Stomach (tissue), 9 donors: ENCODE results near the gene CRYBB1. TPM values are rescaled to one million over a fixed set of nuclear protein-coding genes. Genes with fewer than 3 reads are reported as not detected.

Experiments used
- DNase-seq, 2 donors: peaks; one replicate each; pipeline versions ENCODE4 v3.0.0 to v3.0.0-alpha.2; 2013 to 2019
- H3K27ac ChIP-seq, 5 donors: fragments of 200-600 bp in 4 of 5; sonication (generic) in 4 of 5; one replicate each; pipeline ENCODE4 v1.5.1; 2013 to 2019; ENCODE audit warnings: mild to moderate bottlenecking in 1 of 5, moderate library complexity in 1 of 5
- H3K27me3 ChIP-seq, 3 donors: fragments of 200-600 bp; sonication (generic); one replicate each; pipeline ENCODE4 v1.5.1; 2017 to 2019; ENCODE audit warnings: mixed run types in 1 of 3
- H3K36me3 ChIP-seq, 4 donors: fragments of 200-600 bp; sonication (generic); 1 replicate in 3 of 4; 2 replicates in 1 of 4; pipeline ENCODE4 v1.5.1; 2016 to 2019
- H3K4me1 ChIP-seq, 4 donors: fragments of 200-600 bp; sonication (generic); one replicate each; pipeline ENCODE4 v1.5.1; 2016 to 2019
- H3K4me3 ChIP-seq, 4 donors: fragments of 200-600 bp; sonication (generic) in 3 of 4; one replicate each; pipeline ENCODE4 v1.5.1; 2016 to 2019; ENCODE audit warnings: mild to moderate bottlenecking in 1 of 4
- H3K9me3 ChIP-seq, 4 donors: fragments of 200-600 bp; sonication (generic); one replicate each; pipeline ENCODE4 v1.5.1; 2016 to 2019
- EP300 ChIP-seq: sonication (generic); formaldehyde crosslinking; IDR thresholded peaks from one replicate; pipeline ENCODE4 v1.6.1; 2017; ENCODE audit warnings: antibody characterized with exemption
- POLR2A ChIP-seq, 4 donors: fragments of 450-650 bp; IDR thresholded peaks; one replicate each; pipeline ENCODE4 v1.6.1; 2016; ENCODE audit warnings: antibody characterized with exemption in 4 of 4, control low read depth in 2 of 4, mild to moderate bottlenecking in 1 of 4, moderate library complexity in 1 of 4
- POLR2AphosphoS5 ChIP-seq, 3 donors: sonication (generic); formaldehyde crosslinking; IDR thresholded peaks; one replicate each; pipeline ENCODE4 v1.6.1; 2016; ENCODE audit warnings: antibody characterized with exemption in 3 of 3
- WGBS, 5 donors: extraction: QIAGEN DNeasy Blood & Tissue Kit in 3 of 5; methylation state at CpG; one replicate each; pipeline versions ENCODE4 v1.1.5 to v1.1.7; 2013 to 2018; 5-methylcytosine and 5-hydroxymethylcytosine counted together
- intact Hi-C: fragments of 100-400 bp; cut with DNase I; formaldehyde crosslinking; loops from one replicate; pipeline ENCODE4 v1.15.1; 2023; ENCODE audit warnings: low total_unique reads
- polyA plus RNA-seq, 3 donors: library from polyadenylated mRNA; stranded (reverse); fragments of 200-250 nt; gene quantifications; one replicate each; pipeline ENCODE4 v1.2.3, GENCODE V29; 2013
- total RNA-seq, 5 donors: library from RNA; depleted of rRNA; stranded (reverse); fragments of >200 nt; gene quantifications; one replicate each; pipeline versions ENCODE4 v1.1.0 to v1.2.3, GENCODE V29; 2014 to 2016
- TF ChIP-seq, protein P1 (sequence below), 7 experiments: fragments of 450-650 bp in 4 of 7; fragments of 200-600 bp in 3 of 7; sonication (generic) in 3 of 7; IDR thresholded peaks; one replicate each; pipeline ENCODE4 v1.5.1; 2016 to 2019; ENCODE audit warnings: antibody characterized with exemption in 7 of 7, control low read depth in 2 of 7, mild to moderate bottlenecking in 1 of 7
- donor health status: healthy with polysubstance abuse.
- donor health status: Bipolar disorder and iron deficiency.
- donor health status: healthy.

CRYBB1 gene
- total and polyA plus RNA-seq, 8 donors = 0.20 to 1.2 (median 0.62) TPM; not detected in 4

- intact Hi-C loops = no loop called here
These were observed 54.8 kb downstream of the CRYBB1 start for GRCh38 chr22:26563022-26563421.

DNA sequence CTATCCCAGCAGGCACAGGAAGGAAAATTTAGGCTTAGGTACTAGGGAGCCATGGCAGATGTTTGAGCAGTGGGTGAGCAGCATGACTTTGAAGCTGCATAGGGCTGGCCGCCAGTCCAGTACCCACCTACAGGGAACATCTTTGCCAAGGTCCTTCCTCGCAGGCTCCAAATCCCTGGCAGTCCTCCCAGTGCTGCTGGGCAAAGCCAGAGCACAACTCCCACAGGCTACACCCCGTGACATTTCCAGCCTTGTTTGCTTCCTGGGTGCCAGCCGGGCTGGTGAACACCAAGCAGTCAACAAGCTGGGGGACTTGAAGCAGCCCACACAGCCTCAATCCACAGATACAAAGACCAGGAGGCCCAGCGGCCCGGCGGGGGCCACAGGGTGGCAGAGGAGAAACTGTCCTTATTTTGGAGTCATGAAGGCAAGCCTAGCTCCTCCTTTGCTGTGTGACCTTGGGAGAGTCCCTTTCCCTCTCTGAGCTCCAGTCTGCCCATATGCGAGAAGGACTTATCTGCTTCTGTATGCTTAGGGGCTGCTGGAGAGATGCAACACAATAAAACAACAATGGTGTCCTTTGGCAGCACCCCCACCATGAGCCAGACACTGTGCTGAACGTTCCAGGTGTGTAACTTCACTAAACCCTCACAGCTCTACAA lies 55.9 kb downstream of the CRYBB1 start:
- H3K4me1 ChIP-seq = peaks cover 4 to 6% (median 5%) of the 10 kb centered on the region in 4 donors
- H3K36me3 ChIP-seq = peaks cover 0 to 16% (median 4%) of the 10 kb centered on the region in 4 donors
- peak in 1 of 2 donors; percentile 58 for DNase-seq
- no peak overlapping the region for H3K4me3 ChIP-seq
- H3K27me3 ChIP-seq = no peaks in the 10 kb centered on the region
- no peaks in the 10 kb centered on the region for H3K9me3 ChIP-seq
- WGBS, 5 donors = 46 to 64% (median 61%) methylated on average over 7 to 9 of the region's 9 CpGs
- intact Hi-C loops = no loop called here
- TF ChIP-seq, protein P1, sequence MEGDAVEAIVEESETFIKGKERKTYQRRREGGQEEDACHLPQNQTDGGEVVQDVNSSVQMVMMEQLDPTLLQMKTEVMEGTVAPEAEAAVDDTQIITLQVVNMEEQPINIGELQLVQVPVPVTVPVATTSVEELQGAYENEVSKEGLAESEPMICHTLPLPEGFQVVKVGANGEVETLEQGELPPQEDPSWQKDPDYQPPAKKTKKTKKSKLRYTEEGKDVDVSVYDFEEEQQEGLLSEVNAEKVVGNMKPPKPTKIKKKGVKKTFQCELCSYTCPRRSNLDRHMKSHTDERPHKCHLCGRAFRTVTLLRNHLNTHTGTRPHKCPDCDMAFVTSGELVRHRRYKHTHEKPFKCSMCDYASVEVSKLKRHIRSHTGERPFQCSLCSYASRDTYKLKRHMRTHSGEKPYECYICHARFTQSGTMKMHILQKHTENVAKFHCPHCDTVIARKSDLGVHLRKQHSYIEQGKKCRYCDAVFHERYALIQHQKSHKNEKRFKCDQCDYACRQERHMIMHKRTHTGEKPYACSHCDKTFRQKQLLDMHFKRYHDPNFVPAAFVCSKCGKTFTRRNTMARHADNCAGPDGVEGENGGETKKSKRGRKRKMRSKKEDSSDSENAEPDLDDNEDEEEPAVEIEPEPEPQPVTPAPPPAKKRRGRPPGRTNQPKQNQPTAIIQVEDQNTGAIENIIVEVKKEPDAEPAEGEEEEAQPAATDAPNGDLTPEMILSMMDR (IDR thresholded peaks at IDR 0.05) = no peak
- TF ChIP-seq POLR2AphosphoS5 (IDR thresholded peaks at IDR 0.05) (no peak), POLR2A (IDR thresholded peaks at IDR 0.05) (no peak), EP300 (no peak)
- H3K27ac ChIP-seq = peak overlapping the region in 1 of 5 donors; percentile 25

More at GRCh38 chr22:26563022-26563421, 54.8 kb downstream of the CRYBB1 start:
- H3K27me3 ChIP-seq = no peaks in the 10 kb centered on the region
- 62 to 74% (median 67%) methylated on average over 5 of the region's 5 CpGs for WGBS, 5 donors
- H3K4me3 ChIP-seq = no peak overlapping the region
- DNase-seq = no peak
- H3K4me1 ChIP-seq = peaks cover 4 to 6% (median 5%) of the 10 kb centered on the region in 4 donors
- no peak for TF ChIP-seq POLR2AphosphoS5 (IDR thresholded peaks at IDR 0.05)
- no peaks in the 10 kb centered on the region for H3K9me3 ChIP-seq
- no peak overlapping the region for H3K27ac ChIP-seq
- H3K36me3 ChIP-seq = peaks cover 0 to 16% (median 4%) of the 10 kb centered on the region in 4 donors

DNA sequence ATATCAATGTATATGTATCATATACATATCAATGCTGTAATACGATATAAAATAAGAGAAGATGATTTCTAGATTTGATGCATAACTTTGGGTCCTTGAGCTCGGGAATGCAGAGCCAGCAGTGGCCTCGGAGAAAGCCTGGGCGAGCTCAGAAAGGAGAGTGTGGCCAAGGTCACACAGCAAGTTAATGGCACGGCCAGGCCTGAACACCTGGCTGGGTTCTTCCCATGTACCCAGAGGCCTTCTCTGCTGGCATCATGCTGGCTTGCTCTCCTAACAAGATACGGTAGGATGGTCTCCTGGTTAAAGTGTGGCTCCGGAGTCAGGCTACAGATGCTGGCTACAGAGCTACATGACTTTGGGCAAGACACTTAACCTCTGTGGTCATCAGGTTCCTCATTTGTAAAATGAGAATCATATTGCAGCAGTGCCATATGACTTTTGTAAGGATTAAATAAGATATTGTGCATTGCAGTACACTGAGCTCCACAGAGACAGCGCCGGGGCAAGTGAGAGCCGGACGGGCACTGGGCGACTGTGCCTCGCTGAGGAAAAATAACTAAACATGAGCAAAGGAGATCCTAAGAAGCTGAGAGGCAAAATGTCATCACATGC lies 57.8 kb downstream of the CRYBB1 start:
- WGBS, 5 donors = 88 to 94% (median 90%) methylated on average over 13 of the region's 13 CpGs
- H3K4me3 ChIP-seq = no peak overlapping the region
- intact Hi-C loops = no loop called here

GRCh38 chr22:26558248-26558895 lies 59.5 kb downstream of the CRYBB1 start:
- 64 to 83% (median 75%) methylated on average over 3 of the region's 3 CpGs for WGBS, 5 donors
- H3K36me3 ChIP-seq = no peaks in the 10 kb centered on the region
- no peaks in the 10 kb centered on the region for H3K27me3 ChIP-seq
- peaks cover 4 to 6% (median 5%) of the 10 kb centered on the region in 4 donors for H3K4me1 ChIP-seq
- no peak for DNase-seq
- TF ChIP-seq POLR2AphosphoS5 (IDR thresholded peaks at IDR 0.05) = no peak
- TF ChIP-seq, protein P1 (IDR thresholded peaks at IDR 0.05) = no peak
- TF ChIP-seq EP300 = no peak
- no peak for TF ChIP-seq POLR2A (IDR thresholded peaks at IDR 0.05)
- no peaks in the 10 kb centered on the region for H3K9me3 ChIP-seq
- intact Hi-C loops = no loop called here
- no peak overlapping the region for H3K27ac ChIP-seq
- H3K4me3 ChIP-seq = no peak overlapping the region

More for the DNA sequence above, 57.8 kb downstream of the CRYBB1 start:
- Histone ChIP-seq H3K4me1 (peaks cover 4 to 6% (median 5%) of the 10 kb centered on the region in 4 donors), H3K27me3 (no peaks in the 10 kb centered on the region), H3K27ac (no peak overlapping the region), H3K36me3 (peaks cover 0 to 13% (median 2%) of the 10 kb centered on the region in 4 donors), H3K9me3 (no peaks in the 10 kb centered on the region)
- no peak for DNase-seq
- no peak for TF ChIP-seq POLR2A (IDR thresholded peaks at IDR 0.05)
- TF ChIP-seq, protein P1 (IDR thresholded peaks at IDR 0.05) = no peak
- TF ChIP-seq POLR2AphosphoS5 (IDR thresholded peaks at IDR 0.05) = no peak
- no peak for TF ChIP-seq EP300
